Mesothelial cell of epicardium (in vitro differentiated cells): Measurements from ENCODE around the gene FAM25G. TPM values are rescaled to one million over a fixed set of nuclear protein-coding genes. Genes with fewer than 3 reads are reported as not detected.

Experiments used
- DNase-seq, 2 experiments: peaks; one replicate each; pipeline ENCODE4 v3.0.0; 2021; ENCODE audit warnings: low spot score in 2 of 2; ENCODE audit not compliant: unreplicated experiment in 2 of 2
- H3K27ac Mint-ChIP-seq: 2 replicates; pipeline ENCODE4 v1.8.0; 2021; ENCODE audit warnings: mixed read lengths
- H3K27me3 Mint-ChIP-seq: 2 replicates; pipeline ENCODE4 v1.8.0; 2021; ENCODE audit warnings: low read depth, mixed read lengths
- H3K36me3 Mint-ChIP-seq: 2 replicates; pipeline ENCODE4 v1.8.0; 2021; ENCODE audit warnings: mixed read lengths
- H3K4me1 Mint-ChIP-seq: 2 replicates; pipeline ENCODE4 v1.8.0; 2021; ENCODE audit warnings: mixed read lengths
- H3K4me3 Mint-ChIP-seq: 2 replicates; pipeline ENCODE4 v1.8.0; 2021; ENCODE audit warnings: mild to moderate bottlenecking, moderate library complexity, mixed read lengths
- H3K9me3 Mint-ChIP-seq: 2 replicates; pipeline ENCODE4 v1.8.0; 2021; ENCODE audit warnings: mixed read lengths
- CTCF ChIP-seq: fragments of 200-600 bp; sonication (generic); IDR thresholded peaks from one replicate; pipeline ENCODE4 v1.5.0; 2021; ENCODE audit warnings: antibody characterized with exemption; ENCODE audit not compliant: unreplicated experiment
- total RNA-seq: library from RNA; stranded (reverse); gene quantifications from 3 replicates; pipeline ENCODE4 v1.2.1, GENCODE V29; 2021

The FAM25G gene
- total RNA-seq, 1 donor from 2014 or later: not detected

- Mint-ChIP-seq H3K9me3 (no peaks in the 10 kb centered on the region), H3K27ac (no peak overlapping the region), H3K4me1 (peaks cover 10% of the 10 kb centered on the region), H3K4me3 (no peak overlapping the region), H3K27me3 (peaks cover 4% of the 10 kb centered on the region), H3K36me3 (no peaks in the 10 kb centered on the region)
- no peak for DNase-seq
- no peak for TF ChIP-seq CTCF
Observed at GRCh38 chr10:47451273-47451997, 40.1 kb downstream of the FAM25G start.

- Mint-ChIP-seq H3K36me3 (no peaks in the 10 kb centered on the region), H3K4me3 (no peak overlapping the region), H3K9me3 (peaks cover 7% of the 10 kb centered on the region), H3K27me3 (peaks cover 4% of the 10 kb centered on the region), H3K4me1 (peaks cover 10% of the 10 kb centered on the region), H3K27ac (no peak overlapping the region)
- no peak for DNase-seq
- TF ChIP-seq CTCF: no peak
Observed at GRCh38 chr10:47450442-47450841, 41.1 kb downstream of the FAM25G start.

- Mint-ChIP-seq H3K36me3 (no peaks in the 10 kb centered on the region), H3K4me1 (peaks cover 10% of the 10 kb centered on the region), H3K9me3 (peaks cover 12% of the 10 kb centered on the region), H3K27ac (no peak overlapping the region), H3K27me3 (peaks cover 4% of the 10 kb centered on the region), H3K4me3 (no peak overlapping the region)
- no peak for DNase-seq
- TF ChIP-seq CTCF: no peak
Observed at GRCh38 chr10:47449979-47450378, 41.5 kb downstream of the FAM25G start.

GRCh38 chr10:47449102-47449978 lies 42.2 kb downstream of the FAM25G start:
- H3K27ac Mint-ChIP-seq: no peak overlapping the region
- H3K27me3 Mint-ChIP-seq: no peaks in the 10 kb centered on the region
- H3K36me3 Mint-ChIP-seq: no peaks in the 10 kb centered on the region
- H3K9me3 Mint-ChIP-seq: peaks cover 12% of the 10 kb centered on the region
- no peak for TF ChIP-seq CTCF
- H3K4me1 Mint-ChIP-seq: peaks cover 10% of the 10 kb centered on the region
- no peak for DNase-seq
- H3K4me3 Mint-ChIP-seq: no peak overlapping the region

GRCh38 chr10:47447705-47448104 lies 43.8 kb downstream of the FAM25G start:
- no peak for DNase-seq

More at GRCh38 chr10:47447705-47448104, 43.8 kb downstream of the FAM25G start:
- H3K36me3 Mint-ChIP-seq: no peaks in the 10 kb centered on the region
- no peak overlapping the region for H3K4me3 Mint-ChIP-seq
- H3K27me3 Mint-ChIP-seq: no peaks in the 10 kb centered on the region
- no peak overlapping the region for H3K27ac Mint-ChIP-seq
- H3K9me3 Mint-ChIP-seq: peaks cover 16% of the 10 kb centered on the region
- peaks cover 5% of the 10 kb centered on the region for H3K4me1 Mint-ChIP-seq
- no peak for TF ChIP-seq CTCF
